HEK293 (cell line): ENCODE results near the gene SYNGAP1.

Experiments used
- EGR2 ChIP-seq: fragments of 450-650 bp; formaldehyde crosslinking; IDR thresholded peaks from 2 replicates; pipeline ENCODE4 v1.5.1; 2016; ENCODE audit warnings: low read depth, missing biosample characterization, missing genetic modification characterization
- IKZF3 ChIP-seq: fragments of 450-650 bp; IDR thresholded peaks from 2 replicates; pipeline ENCODE4 v1.5.0; 2018; ENCODE audit warnings: missing biosample characterization, mild to moderate bottlenecking, missing genetic modification characterization, moderate library complexity
- MEIS1 ChIP-seq: sonication (generic); formaldehyde crosslinking; IDR thresholded peaks from 2 replicates; pipeline ENCODE4 v1.8.1; 2022; ENCODE audit warnings: missing genetic modification reagents, mild to moderate bottlenecking, borderline replicate concordance
- OVOL3 ChIP-seq: fragments of 450-650 bp; formaldehyde crosslinking; IDR thresholded peaks from 2 replicates; pipeline ENCODE4 v1.5.1; 2016; ENCODE audit warnings: missing biosample characterization, missing genetic modification characterization
- PRDM1 ChIP-seq: fragments of 450-650 bp; formaldehyde crosslinking; IDR thresholded peaks from 2 replicates; pipeline ENCODE4; 2016; ENCODE audit warnings: missing biosample characterization, missing genetic modification characterization
- SETDB1 ChIP-seq: IDR thresholded peaks from one replicate; pipeline ENCODE4 v1.6.1; 2017; ENCODE audit warnings: mild to moderate bottlenecking, low read length, moderate library complexity, mixed read lengths; ENCODE audit not compliant: insufficient read length
- SP3 ChIP-seq: fragments of 450-650 bp; formaldehyde crosslinking; IDR thresholded peaks from 2 replicates; pipeline ENCODE4 v1.5.1; 2016; ENCODE audit warnings: missing biosample characterization, missing genetic modification characterization
- YY1 ChIP-seq: fragments of 450-650 bp; formaldehyde crosslinking; IDR thresholded peaks from 2 replicates; pipeline ENCODE4 v1.5.1; 2018; ENCODE audit warnings: missing biosample characterization, missing genetic modification characterization
- ZNF132 ChIP-seq: fragments of 450-650 bp; formaldehyde crosslinking; IDR thresholded peaks from 2 replicates; pipeline ENCODE4 v1.5.1; 2017; ENCODE audit warnings: missing biosample characterization, missing genetic modification characterization, borderline replicate concordance
- ZNF146 ChIP-seq: fragments of 450-650 bp; formaldehyde crosslinking; IDR thresholded peaks from 2 replicates; pipeline ENCODE4 v1.5.1; 2016; ENCODE audit warnings: missing biosample characterization, missing genetic modification characterization
- ZNF155 ChIP-seq: fragments of 450-650 bp; formaldehyde crosslinking; IDR thresholded peaks from 2 replicates; pipeline ENCODE4 v1.5.1; 2016; ENCODE audit warnings: missing biosample characterization, missing genetic modification characterization
- ZNF169 ChIP-seq: fragments of 450-650 bp; formaldehyde crosslinking; IDR thresholded peaks from 2 replicates; pipeline ENCODE4 v1.5.1; 2016; ENCODE audit warnings: missing biosample characterization, missing genetic modification characterization
- ZNF19 ChIP-seq: fragments of 450-650 bp; formaldehyde crosslinking; IDR thresholded peaks from 2 replicates; pipeline ENCODE4; 2016; ENCODE audit warnings: missing biosample characterization, missing genetic modification characterization, low read depth
- ZNF202 ChIP-seq: fragments of 450-650 bp; formaldehyde crosslinking; IDR thresholded peaks from 2 replicates; pipeline ENCODE4 v1.5.1; 2016; ENCODE audit warnings: missing biosample characterization, missing genetic modification characterization, borderline replicate concordance
- ZNF248 ChIP-seq: fragments of 450-650 bp; formaldehyde crosslinking; IDR thresholded peaks from 2 replicates; pipeline ENCODE4 v1.5.1; 2017; ENCODE audit warnings: missing biosample characterization, missing genetic modification characterization
- ZNF302 ChIP-seq: fragments of 450-650 bp; formaldehyde crosslinking; IDR thresholded peaks from 2 replicates; pipeline ENCODE4 v1.5.1; 2016; ENCODE audit warnings: missing biosample characterization, missing genetic modification characterization, low read depth
- ZNF324 ChIP-seq: fragments of 450-650 bp; formaldehyde crosslinking; IDR thresholded peaks from 2 replicates; pipeline ENCODE4 v1.5.1; 2016; ENCODE audit warnings: missing biosample characterization, missing genetic modification characterization
- ZNF341 ChIP-seq: fragments of 450-650 bp; formaldehyde crosslinking; IDR thresholded peaks from 2 replicates; pipeline ENCODE4; 2016; ENCODE audit warnings: low read depth, missing biosample characterization, missing genetic modification characterization
- ZNF37A ChIP-seq: fragments of 450-650 bp; IDR thresholded peaks from 2 replicates; pipeline ENCODE4 v1.5.1; 2018; ENCODE audit warnings: missing biosample characterization, missing genetic modification characterization
- ZNF394 ChIP-seq: fragments of 450-650 bp; formaldehyde crosslinking; IDR thresholded peaks from 2 replicates; pipeline ENCODE4 v1.5.1; 2016; ENCODE audit warnings: missing biosample characterization, missing genetic modification characterization, mild to moderate bottlenecking, moderate library complexity, borderline replicate concordance
- ZNF530 ChIP-seq: fragments of 450-650 bp; formaldehyde crosslinking; IDR thresholded peaks from 2 replicates; pipeline ENCODE4 v1.5.1; 2016; ENCODE audit warnings: low read depth, missing biosample characterization, missing genetic modification characterization
- ZNF548 ChIP-seq: fragments of 450-650 bp; formaldehyde crosslinking; IDR thresholded peaks from 2 replicates; pipeline ENCODE4 v1.5.1; 2016; ENCODE audit warnings: missing biosample characterization, missing genetic modification characterization
- ZNF658 ChIP-seq: fragments of 450-650 bp; formaldehyde crosslinking; IDR thresholded peaks from 2 replicates; pipeline ENCODE4; 2016; ENCODE audit warnings: missing biosample characterization, missing genetic modification characterization
- ZNF670 ChIP-seq: fragments of 450-650 bp; formaldehyde crosslinking; IDR thresholded peaks from 2 replicates; pipeline ENCODE4 v1.5.1; 2016; ENCODE audit warnings: missing biosample characterization, missing genetic modification characterization, low read depth
- ZNF701 ChIP-seq: fragments of 450-650 bp; formaldehyde crosslinking; IDR thresholded peaks from 2 replicates; pipeline ENCODE4 v1.5.1; 2016; ENCODE audit warnings: missing biosample characterization, missing genetic modification characterization
- ZNF791 ChIP-seq: fragments of 450-650 bp; formaldehyde crosslinking; IDR thresholded peaks from 2 replicates; pipeline ENCODE4 v1.5.1; 2016; ENCODE audit warnings: missing biosample characterization, missing genetic modification characterization
- ZNF830 ChIP-seq: fragments of 450-650 bp; IDR thresholded peaks from 2 replicates; pipeline ENCODE4 v1.5.0; 2018; ENCODE audit warnings: missing biosample characterization, missing genetic modification characterization, low read depth, mild to moderate bottlenecking, moderate library complexity
- TF ChIP-seq, protein P1 (sequence below): fragments of 450-650 bp; formaldehyde crosslinking; IDR thresholded peaks from 2 replicates; pipeline ENCODE4 v1.5.1; 2016; ENCODE audit warnings: missing biosample characterization, missing genetic modification characterization
- TF ChIP-seq, protein P2 (sequence below): fragments of 450-650 bp; formaldehyde crosslinking; IDR thresholded peaks from 2 replicates; pipeline ENCODE4 v1.5.1; 2017; ENCODE audit warnings: missing biosample characterization, missing genetic modification characterization
- TF ChIP-seq, protein P3 (sequence below): fragments of 450-650 bp; IDR thresholded peaks from 2 replicates; pipeline ENCODE4 v1.5.1; 2018; ENCODE audit warnings: missing biosample characterization, missing genetic modification characterization
- TF ChIP-seq, protein P4 (sequence below): fragments of 450-650 bp; formaldehyde crosslinking; IDR thresholded peaks from 2 replicates; pipeline ENCODE4 v1.5.1; 2016; ENCODE audit warnings: missing biosample characterization, missing genetic modification characterization, borderline replicate concordance

Gene SYNGAP1

DNA sequence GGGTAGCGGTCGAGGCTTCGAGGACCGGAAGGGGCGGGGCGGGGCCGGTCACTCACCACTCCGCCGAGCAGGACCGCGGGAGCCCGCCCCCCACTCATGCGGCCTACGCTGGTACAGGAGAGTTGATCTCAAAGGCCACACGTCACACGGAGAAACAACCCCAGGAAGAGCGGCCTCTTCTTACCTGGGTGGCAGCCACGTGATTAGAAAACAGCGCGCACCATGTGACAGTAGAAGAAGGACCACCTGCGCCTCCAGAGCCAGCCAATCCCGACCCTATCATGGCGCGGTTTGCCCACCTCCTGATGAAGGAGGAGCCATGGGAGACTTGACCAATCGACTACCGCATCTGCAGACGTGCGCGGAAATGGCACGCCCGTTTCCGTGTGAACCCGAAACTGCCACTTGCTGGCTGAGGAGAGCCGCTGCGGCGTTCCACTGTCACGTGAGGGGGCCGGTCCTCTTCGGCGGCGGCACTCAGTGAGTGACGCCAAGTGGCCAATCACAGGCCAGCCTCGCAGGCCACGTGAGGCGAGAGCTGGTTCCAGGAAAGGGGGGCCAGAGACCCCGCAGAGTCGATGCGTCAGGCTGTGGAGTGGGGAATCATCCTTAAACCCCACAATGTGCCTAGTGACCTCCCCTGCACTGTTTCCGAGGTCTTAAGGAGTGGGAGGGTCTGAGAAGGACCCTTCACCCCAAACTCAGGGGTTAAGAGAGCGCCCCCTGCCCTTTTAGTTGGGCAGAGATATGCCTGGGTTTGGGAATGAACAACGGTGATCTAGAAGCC lies 1.8 kb upstream of the SYNGAP1 start, which contains the start of gene CUTA (continued):
- no peak for TF ChIP-seq ZNF302
- TF ChIP-seq, protein P1, sequence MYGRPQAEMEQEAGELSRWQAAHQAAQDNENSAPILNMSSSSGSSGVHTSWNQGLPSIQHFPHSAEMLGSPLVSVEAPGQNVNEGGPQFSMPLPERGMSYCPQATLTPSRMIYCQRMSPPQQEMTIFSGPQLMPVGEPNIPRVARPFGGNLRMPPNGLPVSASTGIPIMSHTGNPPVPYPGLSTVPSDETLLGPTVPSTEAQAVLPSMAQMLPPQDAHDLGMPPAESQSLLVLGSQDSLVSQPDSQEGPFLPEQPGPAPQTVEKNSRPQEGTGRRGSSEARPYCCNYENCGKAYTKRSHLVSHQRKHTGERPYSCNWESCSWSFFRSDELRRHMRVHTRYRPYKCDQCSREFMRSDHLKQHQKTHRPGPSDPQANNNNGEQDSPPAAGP (tag by site-specific recombination): 0 out of 2 replicates have a peak, but pooled peaks have one; percentile 38
- TF ChIP-seq ZNF830 (tag by site-specific recombination): no peak
- no peak for TF ChIP-seq OVOL3 (tag by site-specific recombination)
- no peak; the same call in 1 of the 2 replicates for TF ChIP-seq ZNF394 (tag by site-specific recombination)
- peak; percentile 80 for TF ChIP-seq ZNF341 (tag by site-specific recombination)
- no peak for TF ChIP-seq ZNF155
- TF ChIP-seq IKZF3 (tag by site-specific recombination): peak; percentile 90
- peak; percentile 79; the same call in 1 of the 2 replicates for TF ChIP-seq ZNF324 (tag by site-specific recombination)
- peak; percentile 63 for TF ChIP-seq EGR2 (tag by site-specific recombination)
- TF ChIP-seq ZNF169 (tag by site-specific recombination): no peak
- no peak for TF ChIP-seq ZNF701
- TF ChIP-seq ZNF37A (tag by site-specific recombination): no peak
- TF ChIP-seq, protein P2, sequence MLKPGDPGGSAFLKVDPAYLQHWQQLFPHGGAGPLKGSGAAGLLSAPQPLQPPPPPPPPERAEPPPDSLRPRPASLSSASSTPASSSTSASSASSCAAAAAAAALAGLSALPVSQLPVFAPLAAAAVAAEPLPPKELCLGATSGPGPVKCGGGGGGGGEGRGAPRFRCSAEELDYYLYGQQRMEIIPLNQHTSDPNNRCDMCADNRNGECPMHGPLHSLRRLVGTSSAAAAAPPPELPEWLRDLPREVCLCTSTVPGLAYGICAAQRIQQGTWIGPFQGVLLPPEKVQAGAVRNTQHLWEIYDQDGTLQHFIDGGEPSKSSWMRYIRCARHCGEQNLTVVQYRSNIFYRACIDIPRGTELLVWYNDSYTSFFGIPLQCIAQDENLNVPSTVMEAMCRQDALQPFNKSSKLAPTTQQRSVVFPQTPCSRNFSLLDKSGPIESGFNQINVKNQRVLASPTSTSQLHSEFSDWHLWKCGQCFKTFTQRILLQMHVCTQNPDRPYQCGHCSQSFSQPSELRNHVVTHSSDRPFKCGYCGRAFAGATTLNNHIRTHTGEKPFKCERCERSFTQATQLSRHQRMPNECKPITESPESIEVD (tag by site-specific recombination): no peak
- no peak for TF ChIP-seq ZNF670
- no peak for TF ChIP-seq ZNF658
- no peak for TF ChIP-seq ZNF19 (tag by site-specific recombination)
- TF ChIP-seq ZNF548 (tag by site-specific recombination): no peak
- TF ChIP-seq SETDB1: no peak
- no peak for TF ChIP-seq MEIS1
- TF ChIP-seq ZNF530 (tag by site-specific recombination): no peak
- TF ChIP-seq ZNF248: no peak
- TF ChIP-seq SP3 (tag by site-specific recombination): peak; percentile 96
- no peak for TF ChIP-seq ZNF132 (tag by site-specific recombination)
- TF ChIP-seq ZNF202: no peak
- TF ChIP-seq ZNF791 (tag by site-specific recombination): no peak
- TF ChIP-seq, protein P3, sequence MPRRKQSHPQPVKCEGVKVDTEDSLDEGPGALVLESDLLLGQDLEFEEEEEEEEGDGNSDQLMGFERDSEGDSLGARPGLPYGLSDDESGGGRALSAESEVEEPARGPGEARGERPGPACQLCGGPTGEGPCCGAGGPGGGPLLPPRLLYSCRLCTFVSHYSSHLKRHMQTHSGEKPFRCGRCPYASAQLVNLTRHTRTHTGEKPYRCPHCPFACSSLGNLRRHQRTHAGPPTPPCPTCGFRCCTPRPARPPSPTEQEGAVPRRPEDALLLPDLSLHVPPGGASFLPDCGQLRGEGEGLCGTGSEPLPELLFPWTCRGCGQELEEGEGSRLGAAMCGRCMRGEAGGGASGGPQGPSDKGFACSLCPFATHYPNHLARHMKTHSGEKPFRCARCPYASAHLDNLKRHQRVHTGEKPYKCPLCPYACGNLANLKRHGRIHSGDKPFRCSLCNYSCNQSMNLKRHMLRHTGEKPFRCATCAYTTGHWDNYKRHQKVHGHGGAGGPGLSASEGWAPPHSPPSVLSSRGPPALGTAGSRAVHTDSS (tag by site-specific recombination): no peak
- TF ChIP-seq YY1 (tag by site-specific recombination): no peak
- no peak for TF ChIP-seq ZNF146 (tag by site-specific recombination)
- no peak for TF ChIP-seq PRDM1
- TF ChIP-seq, protein P4, sequence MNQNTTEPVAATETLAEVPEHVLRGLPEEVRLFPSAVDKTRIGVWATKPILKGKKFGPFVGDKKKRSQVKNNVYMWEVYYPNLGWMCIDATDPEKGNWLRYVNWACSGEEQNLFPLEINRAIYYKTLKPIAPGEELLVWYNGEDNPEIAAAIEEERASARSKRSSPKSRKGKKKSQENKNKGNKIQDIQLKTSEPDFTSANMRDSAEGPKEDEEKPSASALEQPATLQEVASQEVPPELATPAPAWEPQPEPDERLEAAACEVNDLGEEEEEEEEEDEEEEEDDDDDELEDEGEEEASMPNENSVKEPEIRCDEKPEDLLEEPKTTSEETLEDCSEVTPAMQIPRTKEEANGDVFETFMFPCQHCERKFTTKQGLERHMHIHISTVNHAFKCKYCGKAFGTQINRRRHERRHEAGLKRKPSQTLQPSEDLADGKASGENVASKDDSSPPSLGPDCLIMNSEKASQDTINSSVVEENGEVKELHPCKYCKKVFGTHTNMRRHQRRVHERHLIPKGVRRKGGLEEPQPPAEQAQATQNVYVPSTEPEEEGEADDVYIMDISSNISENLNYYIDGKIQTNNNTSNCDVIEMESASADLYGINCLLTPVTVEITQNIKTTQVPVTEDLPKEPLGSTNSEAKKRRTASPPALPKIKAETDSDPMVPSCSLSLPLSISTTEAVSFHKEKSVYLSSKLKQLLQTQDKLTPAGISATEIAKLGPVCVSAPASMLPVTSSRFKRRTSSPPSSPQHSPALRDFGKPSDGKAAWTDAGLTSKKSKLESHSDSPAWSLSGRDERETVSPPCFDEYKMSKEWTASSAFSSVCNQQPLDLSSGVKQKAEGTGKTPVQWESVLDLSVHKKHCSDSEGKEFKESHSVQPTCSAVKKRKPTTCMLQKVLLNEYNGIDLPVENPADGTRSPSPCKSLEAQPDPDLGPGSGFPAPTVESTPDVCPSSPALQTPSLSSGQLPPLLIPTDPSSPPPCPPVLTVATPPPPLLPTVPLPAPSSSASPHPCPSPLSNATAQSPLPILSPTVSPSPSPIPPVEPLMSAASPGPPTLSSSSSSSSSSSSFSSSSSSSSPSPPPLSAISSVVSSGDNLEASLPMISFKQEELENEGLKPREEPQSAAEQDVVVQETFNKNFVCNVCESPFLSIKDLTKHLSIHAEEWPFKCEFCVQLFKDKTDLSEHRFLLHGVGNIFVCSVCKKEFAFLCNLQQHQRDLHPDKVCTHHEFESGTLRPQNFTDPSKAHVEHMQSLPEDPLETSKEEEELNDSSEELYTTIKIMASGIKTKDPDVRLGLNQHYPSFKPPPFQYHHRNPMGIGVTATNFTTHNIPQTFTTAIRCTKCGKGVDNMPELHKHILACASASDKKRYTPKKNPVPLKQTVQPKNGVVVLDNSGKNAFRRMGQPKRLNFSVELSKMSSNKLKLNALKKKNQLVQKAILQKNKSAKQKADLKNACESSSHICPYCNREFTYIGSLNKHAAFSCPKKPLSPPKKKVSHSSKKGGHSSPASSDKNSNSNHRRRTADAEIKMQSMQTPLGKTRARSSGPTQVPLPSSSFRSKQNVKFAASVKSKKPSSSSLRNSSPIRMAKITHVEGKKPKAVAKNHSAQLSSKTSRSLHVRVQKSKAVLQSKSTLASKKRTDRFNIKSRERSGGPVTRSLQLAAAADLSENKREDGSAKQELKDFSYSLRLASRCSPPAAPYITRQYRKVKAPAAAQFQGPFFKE (tag by site-specific recombination): no peak
